A549 (cell line): ENCODE data around the gene ATP10D. TPM values are rescaled to one million over a fixed set of nuclear protein-coding genes. Genes with fewer than 3 reads are reported as not detected.
A peak's percentile ranks its signal among the peaks of the same experiment; 100 is the strongest.

Experiments used
- ATAC-seq, 2 experiments: fragments of 200-7000 bp in 1 of 2; fragments of >200 bp in 1 of 2; cut with Nextera tagmentation in 1 of 2; cut with Tn5 transposase in 1 of 2; 3 replicates each; pipeline versions ENCODE4 v1.8.0 to v1.9.1; 2018 to 2020; ENCODE audit warnings: mild to moderate bottlenecking in 1 of 2, moderate library complexity in 1 of 2
- CTCF ChIA-PET: fragments of 300-600 bp; sonication (Branson Sonifier 250); formaldehyde crosslinking; extraction: SDS; loops from one replicate; lab custom pipeline; 2021; ENCODE audit warnings: antibody characterized with exemption, inconsistent platforms; lab: Yijun Ruan, JAX
- POLR2A ChIA-PET: fragments of 350-600 bp; formaldehyde crosslinking; extraction: SDS; loops from one replicate; lab custom pipeline; 2021; ENCODE audit warnings: antibody characterized with exemption, inconsistent platforms; lab: Yijun Ruan, JAX
- DNase-seq, 2 experiments: peaks; one replicate each; pipeline versions ENCODE4 v3.0.0 to v3.0.0-alpha.2; 2011 to 2016; ENCODE audit warnings: low read depth in 1 of 2, low spot score in 1 of 2
- FAIRE-seq: peaks from 2 replicates; lab custom pipeline; 2011; peaks lifted over from hg19 to GRCh38; lab: Jason Lieb, UNC
- H3K27ac ChIP-seq, 2 experiments: fragments of >200 bp; sonication (Bioruptor Twin); formaldehyde crosslinking; 3 replicates each; pipeline ENCODE4 v1.5.1; 2016 to 2017
- H3K4me1 ChIP-seq: fragments of >200 bp; sonication (Bioruptor Twin); formaldehyde crosslinking; 3 replicates; pipeline ENCODE4 v1.6.1; 2016
- H3K4me2 ChIP-seq: fragments of >200 bp; sonication (Bioruptor Twin); formaldehyde crosslinking; 3 replicates; pipeline ENCODE4 v1.6.1; 2016
- H3K4me3 ChIP-seq: fragments of >200 bp; sonication (Bioruptor Twin); formaldehyde crosslinking; 3 replicates; pipeline ENCODE4 v1.5.1; 2016
- H3K9me3 ChIP-seq: fragments of >200 bp; sonication (Bioruptor Twin); formaldehyde crosslinking; 3 replicates; pipeline ENCODE4 v1.6.1; 2016
- BHLHE40 ChIP-seq: IDR thresholded peaks from 2 replicates; pipeline ENCODE4 v1.6.1; 2012; ENCODE audit warnings: low read depth, low read length, inconsistent platforms
- CBX8 ChIP-seq: fragments of 200-600 bp; sonication (generic); IDR thresholded peaks from 2 replicates; pipeline ENCODE4 v1.6.1; 2016
- CHD2 ChIP-seq: fragments of 150-350 bp; IDR thresholded peaks from 2 replicates; pipeline ENCODE4 v1.6.1; 2014; ENCODE audit warnings: low read length; ENCODE audit not compliant: partially characterized antibody
- CHD4 ChIP-seq: fragments of 200-600 bp; sonication (generic); IDR thresholded peaks from 2 replicates; pipeline ENCODE4 v1.6.1; 2016; ENCODE audit warnings: antibody characterized with exemption, mild to moderate bottlenecking, borderline replicate concordance
- EHF ChIP-seq: fragments of 250-450 bp; sonication (Bioruptor Pico); IDR thresholded peaks from 2 replicates; pipeline ENCODE4 v1.5.0; 2020; ENCODE audit warnings: mild to moderate bottlenecking
- EP300 ChIP-seq, 2 experiments: fragments of >200 bp; sonication (Bioruptor Twin); formaldehyde crosslinking; IDR thresholded peaks; 2 replicates in 1 of 2; 3 replicates in 1 of 2; pipeline ENCODE4 v1.6.1; 2016 to 2017
- FOSB ChIP-seq: fragments of 250-450 bp; sonication (Bioruptor Pico); IDR thresholded peaks from 2 replicates; pipeline ENCODE4 v1.5.0; 2020; ENCODE audit warnings: mild to moderate bottlenecking, moderate library complexity
- GATA3 ChIP-seq: IDR thresholded peaks from 2 replicates; pipeline ENCODE4 v1.6.1; 2012; ENCODE audit warnings: borderline replicate concordance
- HDAC2 ChIP-seq: fragments of 200-600 bp; sonication (generic); IDR thresholded peaks from 2 replicates; pipeline ENCODE4 v1.6.1; 2016
- HES2 ChIP-seq: fragments of >200 bp; sonication (Bioruptor Twin); formaldehyde crosslinking; IDR thresholded peaks from 2 replicates; pipeline ENCODE4 v1.6.1; 2016
- HOXA7 ChIP-seq: fragments of 250-450 bp; sonication (Bioruptor Pico); IDR thresholded peaks from 2 replicates; pipeline ENCODE4 v1.5.0; 2020; ENCODE audit warnings: mild to moderate bottlenecking, moderate library complexity
- HOXB13 ChIP-seq: fragments of 250-450 bp; sonication (Bioruptor Pico); IDR thresholded peaks from 2 replicates; pipeline ENCODE4 v1.5.0; 2020; ENCODE audit warnings: low read depth, mild to moderate bottlenecking, moderate library complexity
- JUN ChIP-seq, 2 experiments: fragments of >200 bp; sonication (Bioruptor Twin); formaldehyde crosslinking; IDR thresholded peaks; 2 replicates in 1 of 2; 3 replicates in 1 of 2; pipeline ENCODE4 v1.6.1; 2016 to 2017
- JUNB ChIP-seq: fragments of >200 bp; sonication (Bioruptor Twin); formaldehyde crosslinking; IDR thresholded peaks from 2 replicates; pipeline ENCODE4 v1.6.1; 2016
- MAFK ChIP-seq: fragments of 450-650 bp; IDR thresholded peaks from 2 replicates; pipeline ENCODE4 v1.6.1; 2014; ENCODE audit not compliant: partially characterized antibody
- MAZ ChIP-seq: fragments of 150-350 bp; IDR thresholded peaks from 2 replicates; pipeline ENCODE4 v1.6.1; 2014; ENCODE audit warnings: antibody characterized with exemption, low read depth, low read length, borderline replicate concordance
- NFE2L2 ChIP-seq: fragments of 150-350 bp; conservative IDR thresholded peaks from 2 replicates; pipeline ENCODE4 v1.6.1; 2014; ENCODE audit warnings: low read length
- NPAS2 ChIP-seq: fragments of 250-450 bp; sonication (Bioruptor Pico); IDR thresholded peaks from 2 replicates; pipeline ENCODE4 v1.8.0; 2022; ENCODE audit warnings: mild to moderate bottlenecking, moderate library complexity, borderline replicate concordance
- NR3C1 ChIP-seq: fragments of >200 bp; sonication (Bioruptor Twin); formaldehyde crosslinking; IDR thresholded peaks from 3 replicates; pipeline ENCODE4 v1.6.1; 2017
- POLR2AphosphoS2 ChIP-seq: conservative IDR thresholded peaks from 2 replicates; pipeline ENCODE4 v1.6.1; 2012; ENCODE audit warnings: low read length, improper control_type of control experiment, inconsistent platforms
- RAD21 ChIP-seq, 2 experiments: fragments of >200 bp in 1 of 2; sonication (Bioruptor Twin) in 1 of 2; formaldehyde crosslinking in 1 of 2; IDR thresholded peaks in 1 of 2; conservative IDR thresholded peaks in 1 of 2; 2 replicates in 1 of 2; 3 replicates in 1 of 2; pipeline ENCODE4 v1.6.1; 2012 to 2018; ENCODE audit warnings: inconsistent platforms in 1 of 2
- RARB ChIP-seq: fragments of 250-450 bp; sonication (Bioruptor Pico); IDR thresholded peaks from 2 replicates; pipeline ENCODE4 v1.8.0; 2021; ENCODE audit warnings: mild to moderate bottlenecking, moderate library complexity
- RCOR1 ChIP-seq: fragments of 150-350 bp; IDR thresholded peaks from 2 replicates; pipeline ENCODE4 v1.6.1; 2014; ENCODE audit warnings: antibody characterized with exemption, low read length, low read depth
- SREBF2 ChIP-seq: fragments of 450-650 bp; IDR thresholded peaks from 2 replicates; pipeline ENCODE4 v1.6.1; 2014; ENCODE audit warnings: mild to moderate bottlenecking, moderate library complexity
- TFCP2L1 ChIP-seq: fragments of 250-450 bp; sonication (Bioruptor Pico); IDR thresholded peaks from 2 replicates; pipeline ENCODE4 v1.5.0; 2021; ENCODE audit warnings: mild to moderate bottlenecking
- TP53 ChIP-seq: fragments of 250-450 bp; sonication (Bioruptor Pico); IDR thresholded peaks from 2 replicates; pipeline ENCODE4 v1.5.0; 2021; ENCODE audit warnings: mild to moderate bottlenecking, moderate library complexity
- ZNF302 ChIP-seq: fragments of 250-450 bp; sonication (Bioruptor Pico); IDR thresholded peaks from 2 replicates; pipeline ENCODE4 v1.9.0; 2021; ENCODE audit warnings: inconsistent platforms, mild to moderate bottlenecking, moderate library complexity
- WGBS: methylation state at CpG from one replicate; pipeline ENCODE4 v1.1.6; 2017; ENCODE audit errors: missing lambda C conversion rate; 5-methylcytosine and 5-hydroxymethylcytosine counted together
- polyA plus RNA-seq, 4 experiments: library from polyadenylated mRNA; depleted of rRNA in 3 of 4; stranded (reverse); fragments of >200 nt; fragmentation: RNase III in 1 of 4; extraction: RNeasy Plus Mini Kit Qiagen cat#74134 plus additional on column Dnase treatment in 1 of 4; gene quantifications; 2 replicates in 3 of 4; 3 replicates in 1 of 4; pipeline ENCODE4 v1.2.3, GENCODE V29; 2011 to 2017
- TF ChIP-seq, protein P1 (sequence below): fragments of >200 bp; sonication (Bioruptor Twin); formaldehyde crosslinking; IDR thresholded peaks from 3 replicates; pipeline ENCODE4 v1.5.1; 2016
- TF ChIP-seq, protein P2 (sequence below): fragments of 150-350 bp; IDR thresholded peaks from 2 replicates; pipeline ENCODE4 v1.6.1; 2014; ENCODE audit warnings: low read depth, mild to moderate bottlenecking, low read length
- TF ChIP-seq, protein P3 (sequence below): IDR thresholded peaks from 2 replicates; pipeline ENCODE4 v1.6.1; 2012

ATP10D gene
- polyA plus RNA-seq, 2 of the 4 experiments (the other 2 are of a cell fraction) = 2.7 to 6.8 TPM

- TF ChIP-seq, protein P1, sequence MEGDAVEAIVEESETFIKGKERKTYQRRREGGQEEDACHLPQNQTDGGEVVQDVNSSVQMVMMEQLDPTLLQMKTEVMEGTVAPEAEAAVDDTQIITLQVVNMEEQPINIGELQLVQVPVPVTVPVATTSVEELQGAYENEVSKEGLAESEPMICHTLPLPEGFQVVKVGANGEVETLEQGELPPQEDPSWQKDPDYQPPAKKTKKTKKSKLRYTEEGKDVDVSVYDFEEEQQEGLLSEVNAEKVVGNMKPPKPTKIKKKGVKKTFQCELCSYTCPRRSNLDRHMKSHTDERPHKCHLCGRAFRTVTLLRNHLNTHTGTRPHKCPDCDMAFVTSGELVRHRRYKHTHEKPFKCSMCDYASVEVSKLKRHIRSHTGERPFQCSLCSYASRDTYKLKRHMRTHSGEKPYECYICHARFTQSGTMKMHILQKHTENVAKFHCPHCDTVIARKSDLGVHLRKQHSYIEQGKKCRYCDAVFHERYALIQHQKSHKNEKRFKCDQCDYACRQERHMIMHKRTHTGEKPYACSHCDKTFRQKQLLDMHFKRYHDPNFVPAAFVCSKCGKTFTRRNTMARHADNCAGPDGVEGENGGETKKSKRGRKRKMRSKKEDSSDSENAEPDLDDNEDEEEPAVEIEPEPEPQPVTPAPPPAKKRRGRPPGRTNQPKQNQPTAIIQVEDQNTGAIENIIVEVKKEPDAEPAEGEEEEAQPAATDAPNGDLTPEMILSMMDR = no peak
- TF ChIP-seq RCOR1 = no peak
- TF ChIP-seq HOXA7 (CRISPR knock-in tag) = no peak
- TF ChIP-seq, protein P2, sequence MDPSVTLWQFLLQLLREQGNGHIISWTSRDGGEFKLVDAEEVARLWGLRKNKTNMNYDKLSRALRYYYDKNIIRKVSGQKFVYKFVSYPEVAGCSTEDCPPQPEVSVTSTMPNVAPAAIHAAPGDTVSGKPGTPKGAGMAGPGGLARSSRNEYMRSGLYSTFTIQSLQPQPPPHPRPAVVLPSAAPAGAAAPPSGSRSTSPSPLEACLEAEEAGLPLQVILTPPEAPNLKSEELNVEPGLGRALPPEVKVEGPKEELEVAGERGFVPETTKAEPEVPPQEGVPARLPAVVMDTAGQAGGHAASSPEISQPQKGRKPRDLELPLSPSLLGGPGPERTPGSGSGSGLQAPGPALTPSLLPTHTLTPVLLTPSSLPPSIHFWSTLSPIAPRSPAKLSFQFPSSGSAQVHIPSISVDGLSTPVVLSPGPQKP = no peak
- TF ChIP-seq HOXB13 (CRISPR knock-in tag) = no peak
- no peak for TF ChIP-seq CBX8
- no peak for TF ChIP-seq FOSB (CRISPR knock-in tag)
Measured at GRCh38 chr4:47483745-47484144, 1.3 kb upstream of the ATP10D start (continued).

GRCh38 chr4:47484168-47484567 is 907 bp upstream of the ATP10D start:
- FAIRE-seq (no peak), ATAC-seq (no peak)

GRCh38 chr4:47485768-47486167 is 693 bp downstream of the ATP10D start:
- ChIA-PET CTCF (interaction anchor here (1.1 to 1.9 kb wide), 2 partner anchors 23 to 38 kb away, joined by 3 to 6 read pairs; partner anchors contain the start of gene COMMD8), POLR2A (interaction anchor here (0.7 to 1.6 kb wide), 2 partner anchors 22 to 77 kb away, joined by 3 to 18 read pairs; partner anchors contain the start of gene COMMD8)
- no peak for ATAC-seq
- TF ChIP-seq CHD2 = no peak
- no peak for TF ChIP-seq JUN (IDR thresholded peaks at IDR 0.05)
- TF ChIP-seq NR3C1 = no peak
- no peak for TF ChIP-seq POLR2AphosphoS2
- no peak for TF ChIP-seq CBX8
- no peak for TF ChIP-seq TFCP2L1 (CRISPR knock-in tag)
- TF ChIP-seq CHD4 = no peak
- no peak for TF ChIP-seq EHF
- TF ChIP-seq MAZ = no peak
- TF ChIP-seq HES2 = no peak
- no peak for TF ChIP-seq BHLHE40
- TF ChIP-seq MAFK = no peak
- TF ChIP-seq GATA3 = no peak
- TF ChIP-seq HDAC2 = no peak
- TF ChIP-seq, all 56 proteins: peak for 0
- DNase-seq = no peak
- peak overlapping the region; percentile 76 for H3K4me2 ChIP-seq
- H3K27ac ChIP-seq = peak overlapping the region; percentile 79 to 92
- peak overlapping the region; percentile 71 for H3K4me3 ChIP-seq
- WGBS = 2% methylated on average over 14 of the region's 14 CpGs
- no peaks in the 10 kb centered on the region for H3K4me1 ChIP-seq
- no peak for FAIRE-seq
- no peaks in the 10 kb centered on the region for H3K9me3 ChIP-seq

More at GRCh38 chr4:47484168-47484567, 907 bp upstream of the ATP10D start:
- TF ChIP-seq CBX8 = no peak
- no peak for TF ChIP-seq HDAC2
- no peak for TF ChIP-seq FOSB (CRISPR knock-in tag)
- ChIA-PET CTCF (interaction anchor here (1.1 to 2.1 kb wide), 2 partner anchors 21 to 80 kb away, joined by 3 to 5 read pairs; partner anchors contain the start of gene COMMD8), POLR2A (interaction anchor here (1.6 kb wide), 1 partner anchor 21 kb away, joined by 18 read pairs; the partner anchor contains the start of gene COMMD8)
- Histone ChIP-seq H3K4me2 (no peak overlapping the region), H3K4me3 (no peak overlapping the region), H3K27ac (no peak overlapping the region), H3K9me3 (no peaks in the 10 kb centered on the region), H3K4me1 (no peaks in the 10 kb centered on the region)
- 61% methylated on average over 3 of the region's 3 CpGs for WGBS
- no peak for DNase-seq

DNA sequence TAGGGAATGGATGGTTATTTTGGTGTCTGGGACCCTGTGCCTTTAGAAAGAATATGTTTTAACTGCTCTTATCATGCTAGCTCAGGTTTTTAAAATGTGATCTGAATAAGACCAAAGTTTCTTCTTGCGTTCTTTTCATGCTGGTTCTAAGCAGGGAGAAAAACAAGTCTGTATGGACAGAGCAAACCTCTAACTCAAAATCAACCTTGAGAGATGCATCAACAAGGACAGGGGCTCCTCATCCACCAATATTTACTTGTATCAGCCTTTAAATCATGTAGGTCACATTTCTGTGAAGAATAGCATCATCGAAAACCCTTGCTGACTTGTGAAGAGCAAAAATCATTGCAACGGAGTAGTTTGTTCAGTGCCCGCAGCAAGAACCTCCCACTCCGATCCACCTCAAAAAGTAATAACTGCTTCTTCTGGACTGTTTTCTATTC is 1.2 kb downstream of the ATP10D start:
- FAIRE-seq (no peak), ATAC-seq (no peak), DNase-seq (no peak)
- POLR2A ChIA-PET = no interaction called here
- peak overlapping the region; percentile 76 for H3K4me2 ChIP-seq
- H3K9me3 ChIP-seq = no peaks in the 10 kb centered on the region
- peak overlapping the region; percentile 71 for H3K4me3 ChIP-seq
- H3K27ac ChIP-seq = peak overlapping the region in 1 of 2 experiments; percentile 92; a peak in 3 of 6 replicates
- WGBS = 92% methylated on average over 5 of the region's 5 CpGs
- CTCF ChIA-PET = interaction anchor here (1.9 kb wide), 1 partner anchor 23 kb away, joined by 6 read pairs; the partner anchor contains the start of gene COMMD8
- no peaks in the 10 kb centered on the region for H3K4me1 ChIP-seq
- TF ChIP-seq EP300 (IDR thresholded peaks at IDR 0.05) (no peak), HES2 (no peak), HOXA7 (CRISPR knock-in tag) (no peak), GATA3 (no peak), TFCP2L1 (CRISPR knock-in tag) (no peak), TP53 (CRISPR knock-in tag) (no peak), RCOR1 (no peak), RARB (no peak), NPAS2 (CRISPR knock-in tag) (no peak), SREBF2 (no peak), NFE2L2 (no peak), CHD4 (no peak), ZNF302 (no peak), RAD21 (conservative IDR thresholded peaks at IDR 0.05 in 1 of 2, IDR thresholded peaks at IDR 0.05 in 1 of 2) (no peak), JUN (IDR thresholded peaks at IDR 0.05) (no peak), JUNB (no peak)
- TF ChIP-seq, protein P3, sequence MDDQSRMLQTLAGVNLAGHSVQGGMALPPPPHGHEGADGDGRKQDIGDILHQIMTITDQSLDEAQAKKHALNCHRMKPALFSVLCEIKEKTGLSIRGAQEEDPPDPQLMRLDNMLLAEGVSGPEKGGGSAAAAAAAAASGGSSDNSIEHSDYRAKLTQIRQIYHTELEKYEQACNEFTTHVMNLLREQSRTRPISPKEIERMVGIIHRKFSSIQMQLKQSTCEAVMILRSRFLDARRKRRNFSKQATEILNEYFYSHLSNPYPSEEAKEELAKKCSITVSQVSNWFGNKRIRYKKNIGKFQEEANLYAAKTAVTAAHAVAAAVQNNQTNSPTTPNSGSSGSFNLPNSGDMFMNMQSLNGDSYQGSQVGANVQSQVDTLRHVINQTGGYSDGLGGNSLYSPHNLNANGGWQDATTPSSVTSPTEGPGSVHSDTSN = no peak
